Endometrium (tissue), 2 donors: Measurements from ENCODE around the gene ATP2C2.
"Not testable (repeated sequence)": the region's sequence is repeated elsewhere in the genome, so short reads cannot be mapped to it uniquely, and the experiment has no call there.

Experiments
- FAIRE-seq: peaks from 2 replicates; lab custom pipeline; 2012; peaks lifted over from hg19 to GRCh38; lab: Jason Lieb, UNC
- donor health status: control.
- donor health status: control.

ATP2C2 gene

DNA sequence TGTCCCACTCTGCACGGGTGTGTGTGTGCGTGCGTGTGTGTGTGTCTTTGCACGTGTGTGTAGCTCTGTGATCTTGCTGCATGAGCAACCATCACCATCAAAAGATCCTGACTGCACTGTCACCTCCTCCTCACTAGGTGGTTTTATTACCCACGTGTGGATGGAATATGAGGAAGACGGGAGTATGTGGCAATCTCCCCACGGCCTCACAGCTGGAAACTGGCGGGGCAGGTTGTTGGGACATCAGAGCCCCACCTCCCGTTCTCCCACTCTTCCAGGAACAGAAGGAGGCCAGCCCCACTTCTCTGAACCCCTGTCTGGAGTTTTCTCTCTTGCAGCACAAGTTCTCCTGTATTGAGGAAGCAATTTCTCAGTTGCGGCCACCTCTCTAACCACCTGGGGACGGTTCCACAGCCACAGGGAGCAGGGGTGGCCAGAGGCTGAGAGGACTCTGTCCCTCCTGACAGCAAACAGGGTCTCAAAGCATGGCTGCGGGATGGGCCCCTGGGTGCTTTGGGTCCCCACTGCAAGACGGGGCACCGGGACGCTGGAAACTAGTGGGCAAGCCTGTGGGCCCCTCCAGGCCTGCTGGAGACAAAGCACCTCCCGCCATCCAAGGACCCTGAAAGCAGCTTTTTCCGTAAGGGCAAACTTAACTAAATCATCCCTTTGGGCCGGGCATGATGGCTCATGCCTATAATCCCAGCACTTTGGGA, 27.9 kb upstream of the ATP2C2 start:
- FAIRE-seq = no peak

DNA sequence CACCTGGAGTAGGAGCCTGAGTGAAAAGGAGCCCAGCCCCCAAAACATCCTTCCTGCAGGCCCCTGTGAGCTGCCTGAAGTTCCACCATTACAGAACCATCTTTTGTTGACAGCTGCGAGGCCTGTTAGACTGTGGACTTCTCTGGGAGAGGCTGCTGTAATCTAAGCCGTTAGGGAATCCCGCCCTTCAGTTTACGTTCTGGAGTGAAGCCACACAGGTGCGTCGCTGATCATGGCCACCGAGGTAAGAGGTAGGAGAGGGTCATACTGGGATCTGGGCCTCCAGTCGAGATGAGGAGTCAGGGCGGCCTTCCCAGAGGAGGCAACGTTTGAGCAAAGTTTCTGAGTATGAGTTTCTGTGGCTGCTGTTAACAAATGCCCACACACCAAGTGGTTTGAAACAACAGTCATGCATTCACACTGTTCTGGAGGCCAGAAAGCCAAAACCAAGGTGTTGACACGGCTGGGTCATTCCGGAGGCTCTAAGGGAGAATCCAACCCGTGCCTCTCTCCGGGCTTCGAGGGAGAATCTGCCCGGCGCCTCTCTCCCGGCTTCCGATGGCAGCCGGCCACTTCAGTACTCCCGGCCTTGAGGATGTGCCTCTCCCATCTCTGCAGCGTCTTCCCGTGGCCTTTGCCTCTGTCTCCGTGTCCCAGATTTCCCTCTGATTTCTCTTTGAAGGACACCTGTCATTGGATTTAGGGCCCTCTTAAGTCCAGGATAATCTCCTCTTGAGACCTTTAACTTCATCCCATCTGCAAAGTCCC, 26.6 kb upstream of the ATP2C2 start:
- FAIRE-seq = no peak

DNA sequence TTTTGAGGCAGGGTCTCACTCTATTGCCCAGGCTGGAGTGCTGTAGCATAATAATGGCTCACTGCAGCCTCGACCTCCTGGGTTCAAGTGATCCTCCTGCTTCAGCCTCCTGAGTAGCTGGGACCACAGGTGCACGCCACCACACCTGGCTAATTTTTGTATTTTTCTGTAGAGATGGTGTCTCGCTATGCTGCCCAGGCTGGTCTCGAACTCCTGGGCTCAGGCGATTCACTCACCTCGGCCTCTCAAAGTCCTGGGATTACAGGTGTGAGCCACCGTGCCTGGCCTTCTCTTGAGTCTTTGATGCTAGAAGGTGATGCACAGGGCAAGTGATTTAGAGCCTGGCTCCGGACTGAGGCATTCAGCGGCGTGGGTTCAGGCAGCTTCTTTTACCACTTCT, 24.5 kb upstream of the ATP2C2 start:
- FAIRE-seq = not testable (repeated sequence)

DNA sequence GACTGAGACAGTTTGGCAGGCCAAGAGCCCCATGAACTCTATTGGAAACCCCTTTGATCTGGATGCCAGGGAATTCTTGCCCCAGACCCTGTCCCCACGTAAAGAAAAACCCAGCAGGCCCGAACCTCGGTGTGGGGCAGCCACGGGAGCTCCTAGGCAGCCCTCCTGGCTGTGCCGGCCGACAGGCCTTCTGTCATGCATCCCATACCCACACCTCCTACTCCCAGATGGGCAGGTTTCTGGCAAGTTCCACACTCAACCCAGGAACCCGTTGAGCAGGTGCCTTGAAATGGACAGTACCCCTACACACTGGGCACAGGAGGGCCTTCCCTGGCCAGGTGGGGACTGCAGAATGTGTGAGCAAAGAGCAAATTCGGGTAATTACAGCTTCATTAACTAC, 23.6 kb upstream of the ATP2C2 start:
- no peak for FAIRE-seq

DNA sequence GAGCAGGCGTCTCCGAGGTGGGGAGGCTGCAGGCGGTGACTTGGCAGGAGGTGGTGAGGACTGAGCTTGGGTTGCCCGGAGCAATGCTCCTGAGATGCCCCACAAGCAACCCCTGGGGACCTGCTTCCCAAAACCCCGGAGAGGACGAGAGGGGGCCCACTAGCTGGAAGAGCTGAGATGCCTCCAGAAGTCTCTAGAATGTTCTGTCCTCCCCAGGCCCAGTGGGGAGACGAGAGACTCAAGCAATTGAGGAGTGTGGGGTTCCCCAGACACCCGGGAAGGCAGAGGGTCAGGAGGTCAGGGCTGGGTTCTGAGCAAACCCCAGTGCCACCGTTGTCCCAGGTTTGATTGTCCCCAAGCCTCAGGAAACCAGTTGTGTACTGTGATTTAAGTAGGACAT, 21.2 kb upstream of the ATP2C2 start:
- no peak for FAIRE-seq

DNA sequence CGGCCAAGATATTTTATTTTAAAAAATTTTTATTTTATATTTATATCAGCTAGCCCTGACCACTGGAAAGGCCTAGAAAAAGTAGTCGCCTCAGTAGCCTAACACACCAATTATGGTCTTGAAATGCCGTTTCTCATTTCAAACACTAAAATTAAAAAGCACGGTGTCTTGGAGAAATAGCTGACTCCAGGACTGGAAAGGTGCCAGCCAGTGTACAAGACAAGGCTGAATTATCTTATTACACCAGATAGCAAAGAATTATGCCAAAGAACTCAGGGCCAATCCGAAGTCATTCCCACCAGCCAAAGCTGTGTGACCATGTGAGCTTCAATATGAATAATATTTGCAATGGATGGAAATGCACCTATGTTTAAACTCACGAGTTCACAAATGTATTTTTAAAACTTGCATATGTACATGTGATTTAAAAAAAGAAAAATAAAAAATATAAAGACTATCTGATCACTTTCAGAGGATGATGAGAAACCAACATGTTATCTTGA, 19.9 kb upstream of the ATP2C2 start:
- FAIRE-seq = no peak

DNA sequence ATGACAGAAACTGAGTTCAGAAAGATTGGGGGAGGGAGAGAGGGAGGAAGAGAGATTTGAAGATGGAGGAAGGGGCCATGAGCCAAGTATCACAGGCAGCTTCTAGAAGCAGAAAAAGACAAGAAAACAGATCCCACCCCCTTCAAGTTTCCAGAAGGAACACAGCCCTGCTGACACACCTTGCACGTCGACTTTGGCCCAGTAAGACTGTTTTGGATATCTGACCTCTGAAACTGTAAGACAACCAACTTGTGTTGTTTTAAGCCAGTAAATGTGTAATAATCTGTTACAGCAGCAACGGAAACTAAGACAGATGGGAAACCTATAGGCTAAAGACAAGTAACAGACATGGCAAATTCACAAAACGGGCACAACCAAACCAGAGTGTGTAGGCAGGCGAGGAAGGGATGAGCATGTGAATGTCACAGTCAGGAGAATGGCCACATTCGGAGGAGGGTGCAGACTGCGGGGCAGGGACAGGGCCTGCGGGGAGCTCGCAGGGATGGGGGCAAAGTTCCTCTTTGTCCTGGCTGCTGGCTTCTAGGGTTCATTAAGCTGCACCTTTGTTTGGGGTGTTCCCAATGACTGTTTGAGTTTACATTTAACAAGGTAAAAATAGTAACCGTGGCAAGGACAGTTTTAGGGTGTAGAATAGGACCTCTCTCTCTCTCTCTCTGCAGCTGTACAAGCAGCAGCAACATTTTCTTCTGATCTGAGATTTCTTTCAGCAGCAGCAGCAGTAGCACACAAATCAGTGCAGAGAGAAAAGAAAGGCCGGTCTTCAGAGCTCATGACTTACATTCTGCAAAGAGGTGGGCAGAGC, 18.3 kb upstream of the ATP2C2 start:
- no peak for FAIRE-seq

DNA sequence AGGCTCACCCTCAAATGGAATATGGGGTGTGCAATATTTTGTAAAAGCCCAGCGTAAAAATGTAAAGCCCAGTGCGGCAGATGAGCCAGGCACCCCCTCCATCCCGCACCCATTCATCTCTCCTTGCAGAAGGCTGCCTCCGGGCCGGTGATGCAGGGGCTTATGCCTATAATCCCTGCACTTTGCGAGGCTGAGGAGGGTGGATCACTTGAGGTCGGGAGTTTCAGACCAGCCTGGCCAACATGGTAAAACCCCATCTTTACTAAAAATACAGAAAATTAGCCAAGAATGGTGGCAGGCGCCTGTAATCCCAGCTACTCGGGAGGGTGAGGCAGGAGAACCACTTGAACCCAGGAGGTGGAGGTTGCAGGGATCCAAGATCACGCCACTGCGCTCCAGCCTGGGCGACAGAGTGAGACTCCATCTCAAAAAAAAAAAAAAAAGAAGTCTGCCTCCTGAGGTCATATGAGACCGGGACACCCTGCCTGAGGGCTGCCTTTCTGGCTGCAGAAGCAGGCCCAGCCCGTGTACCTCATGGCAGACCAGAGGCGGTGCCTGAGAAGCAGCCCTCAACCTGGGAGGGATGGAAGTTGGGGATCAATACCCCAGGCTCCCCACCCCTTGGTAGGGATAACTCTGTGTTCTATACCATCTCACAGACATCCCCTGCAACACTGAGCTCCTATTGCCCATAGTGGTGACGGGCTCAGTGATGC, 17.5 kb upstream of the ATP2C2 start:
- FAIRE-seq = no peak

DNA sequence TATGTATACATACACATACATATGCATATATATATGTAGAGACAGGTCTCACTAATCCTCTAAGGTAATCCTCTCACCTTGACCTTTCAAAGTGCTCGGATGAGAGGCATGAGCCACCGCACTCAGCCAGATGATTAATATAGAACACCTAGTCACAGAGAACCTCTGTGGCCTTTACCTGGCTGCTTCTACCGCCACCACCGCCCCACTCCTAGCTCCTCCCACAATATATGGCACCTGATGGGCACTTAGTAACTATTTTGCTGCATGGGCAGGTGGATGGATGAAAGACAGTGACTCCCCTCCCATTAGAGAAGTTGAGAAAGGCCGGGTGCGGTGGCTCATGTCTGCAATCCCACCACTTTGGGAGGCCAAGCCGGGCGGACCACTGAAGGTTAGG, 16.7 kb upstream of the ATP2C2 start:
- no peak for FAIRE-seq

DNA sequence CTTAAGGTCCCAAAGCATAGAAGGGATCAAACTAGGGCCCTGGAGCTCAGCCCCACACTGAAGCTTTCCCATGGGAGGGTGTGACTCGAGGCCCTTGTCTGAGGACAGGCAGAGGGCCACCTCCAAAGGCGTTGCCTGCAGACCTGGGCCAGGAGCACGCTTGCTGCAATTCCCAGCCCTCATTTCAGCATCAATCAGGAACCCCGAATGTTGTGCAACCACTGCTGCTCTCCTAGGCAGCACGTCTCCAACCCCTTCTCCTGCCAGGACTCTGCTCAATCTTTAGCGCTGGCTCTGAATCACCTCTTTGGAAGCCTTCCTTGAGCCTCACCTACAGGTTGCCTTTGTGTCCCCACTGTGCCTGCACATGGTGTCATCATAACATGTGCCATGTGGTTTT, 14.0 kb upstream of the ATP2C2 start:
- no peak for FAIRE-seq

DNA sequence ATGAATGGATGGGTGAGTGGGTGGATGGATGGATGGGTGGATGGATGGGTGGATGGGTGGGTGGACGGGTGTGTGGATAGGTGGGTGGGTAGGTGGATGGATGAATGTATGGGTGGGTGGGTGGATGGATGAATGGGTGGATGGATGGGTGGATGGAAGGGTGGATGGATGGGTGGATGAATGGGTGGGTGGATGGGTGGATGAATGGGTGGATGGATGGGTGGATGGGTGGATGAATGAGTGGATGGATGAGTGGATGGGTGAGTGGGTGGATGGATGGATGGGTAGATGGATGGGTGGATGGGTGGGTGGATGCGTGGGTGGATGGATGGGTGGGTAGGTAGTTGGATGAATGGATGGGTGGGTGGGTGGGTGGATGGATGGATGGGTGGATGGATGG, 13.2 kb upstream of the ATP2C2 start:
- FAIRE-seq = no peak

DNA sequence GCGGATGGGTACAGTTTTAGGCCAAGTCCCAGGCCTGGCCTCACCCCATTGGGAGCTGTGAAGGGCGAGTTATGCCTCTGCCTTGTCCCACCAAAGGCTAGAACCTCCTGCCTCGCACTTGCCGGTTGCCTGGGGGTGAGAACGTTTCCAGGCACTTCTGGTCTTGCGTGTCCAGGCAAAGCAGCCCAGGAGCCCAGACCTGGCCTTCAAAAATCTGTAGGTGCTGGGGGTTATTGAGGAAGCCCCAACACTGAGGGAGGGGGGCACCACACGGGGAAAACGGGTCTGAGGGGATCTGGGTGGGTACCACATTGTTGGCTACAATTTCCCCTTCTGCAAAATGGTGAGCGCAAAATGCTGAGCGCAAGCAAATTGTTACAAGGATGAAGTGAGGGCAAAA, 12.2 kb upstream of the ATP2C2 start:
- FAIRE-seq = no peak

DNA sequence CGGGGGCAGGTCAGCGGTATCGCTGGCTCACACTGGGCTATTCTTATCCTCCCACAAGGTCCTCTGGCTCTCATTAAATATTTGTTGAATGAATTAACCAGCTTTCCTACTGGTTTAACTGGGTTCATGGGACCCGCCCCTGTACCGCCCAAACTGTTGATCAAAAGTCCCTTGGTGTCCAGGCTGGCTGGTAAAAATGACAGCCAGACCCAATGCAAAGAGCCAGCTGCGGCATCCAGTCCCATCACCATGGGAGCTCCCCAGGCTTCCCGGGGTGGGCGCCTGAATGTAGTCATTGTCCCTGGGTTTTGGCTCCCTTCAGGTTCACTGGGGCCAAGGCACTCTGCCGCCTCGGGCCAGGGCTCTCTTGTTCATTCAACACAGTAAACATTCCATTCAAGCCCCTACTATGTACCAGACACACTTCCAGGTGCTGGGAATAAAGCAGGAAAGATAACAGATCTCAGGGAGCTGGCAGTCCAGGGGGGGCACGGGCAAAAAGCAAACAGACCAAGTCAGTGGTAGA, 11.7 kb upstream of the ATP2C2 start:
- FAIRE-seq = no peak

DNA sequence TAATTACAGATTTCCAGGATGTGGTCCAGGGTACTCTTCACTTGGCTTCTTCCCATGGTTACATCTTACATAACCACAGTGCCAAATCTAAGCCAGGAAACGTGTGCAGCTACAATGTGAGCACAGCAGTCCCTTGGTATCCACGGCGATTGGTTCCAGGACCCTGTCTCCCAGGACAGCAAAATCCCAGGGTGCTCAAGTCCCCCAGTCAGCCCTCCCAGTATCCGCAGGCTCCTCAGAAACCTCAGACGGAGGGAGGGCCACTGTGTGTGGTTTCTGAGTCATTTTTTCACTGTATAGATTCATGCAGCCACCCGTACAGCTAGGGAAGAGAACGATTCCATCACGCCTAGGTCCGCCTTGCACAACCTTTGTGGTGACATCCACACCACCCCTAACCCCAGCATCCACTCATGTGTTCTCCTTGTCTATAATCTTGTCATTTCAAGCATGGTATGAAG, 11.1 kb upstream of the ATP2C2 start:
- FAIRE-seq = no peak

DNA sequence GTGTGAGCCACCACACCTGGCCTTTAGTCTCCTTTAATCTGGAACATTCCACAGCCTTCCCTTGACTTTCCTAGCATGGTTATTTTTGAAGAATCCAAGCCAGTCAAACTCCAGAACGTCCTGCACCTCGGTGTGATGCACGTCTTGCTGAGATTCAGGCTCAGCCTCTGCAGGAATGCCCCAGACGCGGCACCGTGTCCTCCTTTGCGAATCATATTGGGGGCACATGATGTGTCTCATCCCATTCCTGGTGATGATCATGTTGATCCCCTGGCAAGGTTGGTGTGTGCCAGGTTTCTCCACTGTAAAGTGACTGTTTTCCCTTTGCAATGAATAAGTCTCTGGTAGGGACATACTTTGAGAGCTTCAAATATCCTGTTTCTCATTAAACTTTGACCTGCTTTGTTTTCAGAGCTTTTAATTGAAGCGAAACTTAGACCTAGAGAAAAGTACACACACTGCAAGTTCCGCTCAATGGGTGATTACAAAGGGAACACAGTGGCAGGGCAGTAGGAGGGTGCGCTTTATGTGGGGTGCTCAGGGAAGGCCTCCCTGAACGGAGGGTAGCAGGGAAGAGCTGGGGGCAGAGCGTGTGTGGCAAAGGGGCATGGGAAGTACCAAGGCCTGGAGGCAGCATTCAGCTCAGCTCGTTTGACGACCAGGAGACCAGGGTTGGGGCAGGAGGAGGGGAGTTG, 9.6 kb upstream of the ATP2C2 start:
- no peak for FAIRE-seq

DNA sequence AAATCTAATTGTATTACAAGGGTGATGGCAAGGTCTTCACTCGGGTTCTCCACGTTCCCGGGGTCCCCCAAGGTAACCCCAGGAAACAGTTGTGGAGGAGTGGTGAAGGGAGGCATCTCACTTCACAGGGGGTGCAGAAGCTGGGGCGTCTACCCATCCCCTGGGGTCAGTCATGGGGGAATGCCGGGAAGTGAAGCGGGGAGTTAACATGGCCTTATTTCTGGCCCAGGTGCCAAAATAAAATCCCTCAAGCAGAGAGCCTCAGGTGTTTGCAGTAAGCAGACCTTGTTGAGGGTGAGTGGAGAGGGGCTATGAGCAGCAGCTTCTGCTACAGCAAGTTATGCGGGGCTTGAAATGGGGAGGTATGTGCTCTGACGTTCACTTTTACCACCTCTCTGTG, 9.0 kb upstream of the ATP2C2 start:
- no peak for FAIRE-seq

DNA sequence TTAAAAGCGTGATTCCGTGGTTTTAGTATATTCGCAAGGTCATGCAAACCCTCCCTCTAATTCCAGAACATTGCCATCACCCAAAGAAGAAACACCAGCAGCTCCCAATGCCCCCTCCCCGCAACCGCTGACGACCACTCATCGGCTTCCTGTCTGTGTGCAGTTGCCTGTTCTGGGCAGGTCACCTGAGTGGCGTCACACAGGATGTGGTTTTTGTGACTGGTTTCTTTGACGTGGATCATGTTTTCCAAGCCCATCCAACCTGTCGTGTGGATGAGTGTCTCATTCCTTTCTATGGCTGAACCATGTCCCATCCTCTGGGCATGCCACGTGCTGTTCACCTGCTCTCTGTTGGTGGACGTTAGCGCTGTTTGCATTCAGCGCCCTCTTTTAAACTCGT, 8.2 kb upstream of the ATP2C2 start:
- FAIRE-seq = no peak

DNA sequence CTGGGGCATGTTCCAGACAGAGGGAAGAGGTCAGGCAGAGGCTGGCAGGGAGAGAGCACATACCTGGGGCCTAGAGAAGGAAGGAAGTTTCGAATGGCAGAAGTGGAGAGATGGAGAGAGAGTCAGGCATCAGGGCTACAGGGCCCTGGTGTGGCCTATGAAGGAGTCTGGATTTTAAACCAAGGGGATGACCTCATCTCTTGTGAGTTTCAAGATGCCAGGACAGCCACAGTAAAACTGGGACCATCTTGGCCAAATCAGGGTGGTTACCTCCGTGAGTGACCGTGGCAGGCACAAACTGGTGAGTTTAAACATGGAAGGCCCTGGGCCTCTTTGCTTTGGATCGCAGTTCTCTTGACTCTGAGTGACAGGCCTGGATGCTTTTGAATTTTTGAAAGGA, 7.6 kb upstream of the ATP2C2 start:
- FAIRE-seq = no peak

DNA sequence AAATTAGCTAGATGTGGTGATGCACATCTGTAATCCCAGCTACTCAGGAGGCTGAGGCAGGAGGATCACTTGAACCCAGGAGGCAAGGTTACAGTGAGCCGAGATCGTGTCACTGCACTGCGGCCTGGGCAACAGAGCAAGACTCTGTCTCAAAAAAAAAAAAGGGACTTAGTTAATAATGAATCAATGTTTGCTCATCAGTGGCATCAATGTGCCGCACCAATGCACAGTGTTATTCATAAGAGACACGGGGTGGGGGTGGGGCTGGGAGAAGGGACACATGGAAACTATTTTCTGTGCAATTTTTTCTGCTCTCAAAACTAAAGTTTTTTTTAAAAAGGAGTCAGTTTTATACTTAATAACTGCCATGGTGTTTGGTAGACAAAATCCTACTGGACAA, 6.8 kb upstream of the ATP2C2 start:
- no peak for FAIRE-seq

DNA sequence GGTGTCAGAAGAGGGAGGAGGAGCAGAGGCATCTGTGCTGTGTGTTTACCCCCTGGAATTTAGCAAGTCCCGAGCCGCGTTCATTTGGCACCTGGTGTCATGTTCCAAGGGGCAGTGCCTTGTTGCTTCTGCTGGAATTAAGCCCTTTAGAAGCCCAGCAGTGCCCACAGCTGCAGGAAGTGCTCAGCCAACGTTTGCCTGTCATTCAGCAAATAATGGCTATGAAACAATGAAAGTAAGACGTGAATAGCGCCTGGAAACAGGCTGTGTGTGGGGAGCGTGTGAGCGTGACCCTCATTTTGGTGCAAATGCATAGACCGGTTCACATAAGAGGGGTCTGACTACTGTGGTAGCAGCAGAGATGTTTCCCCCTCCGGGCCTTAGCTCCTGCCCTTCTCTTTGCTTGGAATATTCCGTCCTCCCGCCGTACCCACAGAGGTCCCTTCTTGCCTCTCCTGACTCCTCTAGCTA, 5.8 kb upstream of the ATP2C2 start:
- FAIRE-seq = no peak

DNA sequence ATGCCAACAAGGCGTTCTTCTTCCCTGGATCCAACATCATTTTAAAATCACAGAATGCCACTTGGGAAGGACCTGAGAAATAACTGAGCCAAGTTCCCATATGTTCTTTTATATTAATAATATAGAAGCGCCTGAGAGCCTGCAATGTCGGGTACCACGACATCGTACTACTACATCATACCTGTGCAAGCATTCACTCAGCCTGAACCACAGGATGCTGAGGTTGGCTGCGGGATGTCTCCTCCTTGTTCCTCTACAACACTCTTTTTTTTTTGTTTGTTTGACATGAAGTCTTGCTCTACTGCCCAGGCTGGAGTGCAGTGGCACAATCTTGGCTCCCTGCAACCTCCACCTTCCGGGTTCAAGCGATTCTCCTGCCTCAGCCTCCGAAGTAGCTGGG, 2.1 kb upstream of the ATP2C2 start:
- no peak for FAIRE-seq
